Subcutaneous adipose tissue (tissue), 4 donors: Measurements from ENCODE around the gene EPB41L4B. TPM values are rescaled to one million over a fixed set of nuclear protein-coding genes. Genes with fewer than 3 reads are reported as not detected.

Experiments
- CTCF ChIP-seq: fragments of 450-650 bp; IDR thresholded peaks from one replicate; pipeline ENCODE4 v1.5.1; 2016; ENCODE audit warnings: low read depth, mild to moderate bottlenecking, control low read depth, antibody characterized with exemption, moderate library complexity
- total RNA-seq, 4 donors: library from RNA; depleted of rRNA; stranded (reverse); fragments of >200 nt; gene quantifications; one replicate each; pipeline ENCODE4 v1.1.0, GENCODE V29; 2016

The EPB41L4B gene
- total RNA-seq, 4 donors from 2014 or later: 30.8 to 117 (median 64.7) TPM

GRCh38 chr9:109159583-109159982, 161.3 kb downstream of the EPB41L4B start:
- TF ChIP-seq CTCF: no peak

- TF ChIP-seq CTCF: no peak
Observed at GRCh38 chr9:109158651-109159050, 162.2 kb downstream of the EPB41L4B start.

GRCh38 chr9:109156708-109157107, 164.2 kb downstream of the EPB41L4B start:
- TF ChIP-seq CTCF: no peak

- no peak for TF ChIP-seq CTCF
Observed at GRCh38 chr9:109150925-109151545, 169.8 kb downstream of the EPB41L4B start.

GRCh38 chr9:109149722-109150121, 171.1 kb downstream of the EPB41L4B start:
- TF ChIP-seq CTCF: no peak

GRCh38 chr9:109149089-109149488, 171.8 kb downstream of the EPB41L4B start:
- no peak for TF ChIP-seq CTCF

GRCh38 chr9:109145051-109145450, 175.8 kb downstream of the EPB41L4B start:
- no peak for TF ChIP-seq CTCF
